Midbrain (tissue), 1 donor: ENCODE data around the gene INO80E.
"Not testable (repeated sequence)": the region's sequence is repeated elsewhere in the genome, so short reads cannot be mapped to it uniquely, and the experiment has no call there.

Experiments
- DNase-seq: peaks from one replicate; lab custom pipeline; 2025; lab: John Stamatoyannopoulos, UW

INO80E gene

DNA sequence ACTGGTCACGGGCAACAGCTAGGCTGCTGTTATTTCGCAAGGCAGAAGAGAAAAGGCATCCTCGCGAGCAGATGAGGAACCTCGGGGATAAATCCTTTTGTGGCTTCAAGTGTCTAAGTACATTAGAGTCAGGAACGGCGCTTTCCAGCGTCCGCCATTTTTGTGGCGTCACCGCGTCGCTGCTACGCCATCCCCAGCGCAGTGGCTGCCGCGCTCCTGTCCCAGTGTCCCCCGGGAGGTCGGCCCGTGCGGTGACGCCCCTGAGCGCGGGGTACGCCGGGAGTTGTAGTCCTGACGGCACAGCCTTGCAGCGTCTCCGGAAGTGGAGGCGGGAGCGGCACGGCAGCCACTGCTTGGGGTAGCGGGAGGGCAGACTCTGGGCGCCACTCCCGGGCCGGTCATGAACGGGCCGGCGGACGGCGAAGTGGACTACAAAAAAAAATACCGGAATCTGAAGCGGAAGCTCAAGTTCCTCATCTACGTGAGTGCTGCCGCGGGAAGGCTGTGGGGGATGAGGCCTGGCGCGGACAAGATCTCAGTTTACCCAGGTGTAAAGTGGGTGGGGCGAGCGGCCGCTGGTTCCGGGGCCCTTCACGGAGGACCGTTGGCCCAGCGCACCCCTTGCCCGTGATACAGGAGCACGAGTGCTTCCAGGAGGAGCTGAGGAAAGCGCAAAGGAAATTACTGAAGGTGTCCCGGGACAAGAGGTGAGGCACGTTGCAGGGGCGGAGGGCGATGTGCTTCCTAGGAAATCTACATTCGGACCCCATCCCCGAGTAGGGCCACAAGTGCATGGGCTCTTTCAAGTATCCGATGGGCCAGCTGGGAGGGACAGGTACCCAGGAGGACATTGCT is at the start of gene INO80E:
INO80E (plus strand) TSS at position 331 of the 855 bp plus-strand sequence; CDS start at position 401, 70 bp downstream.
- peak; percentile 99 for DNase-seq

GRCh38 chr16:29947897-29948296 is 48.1 kb upstream of the INO80E start:
- DNase-seq: no peak

GRCh38 chr16:29950806-29951461 is 45.1 kb upstream of the INO80E start:
- DNase-seq: no peak

GRCh38 chr16:29951625-29952365 is 44.2 kb upstream of the INO80E start:
- DNase-seq: no peak

- no peak for DNase-seq
These were observed 37.3 kb upstream of the INO80E start for GRCh38 chr16:29958756-29959155.

- no peak for DNase-seq
These were observed 36.7 kb upstream of the INO80E start for GRCh38 chr16:29959293-29959692.

GRCh38 chr16:29959821-29960220 is 36.2 kb upstream of the INO80E start:
- DNase-seq: not testable (repeated sequence)

- no peak for DNase-seq
These were observed 34.9 kb upstream of the INO80E start for GRCh38 chr16:29961127-29961478.

DNA sequence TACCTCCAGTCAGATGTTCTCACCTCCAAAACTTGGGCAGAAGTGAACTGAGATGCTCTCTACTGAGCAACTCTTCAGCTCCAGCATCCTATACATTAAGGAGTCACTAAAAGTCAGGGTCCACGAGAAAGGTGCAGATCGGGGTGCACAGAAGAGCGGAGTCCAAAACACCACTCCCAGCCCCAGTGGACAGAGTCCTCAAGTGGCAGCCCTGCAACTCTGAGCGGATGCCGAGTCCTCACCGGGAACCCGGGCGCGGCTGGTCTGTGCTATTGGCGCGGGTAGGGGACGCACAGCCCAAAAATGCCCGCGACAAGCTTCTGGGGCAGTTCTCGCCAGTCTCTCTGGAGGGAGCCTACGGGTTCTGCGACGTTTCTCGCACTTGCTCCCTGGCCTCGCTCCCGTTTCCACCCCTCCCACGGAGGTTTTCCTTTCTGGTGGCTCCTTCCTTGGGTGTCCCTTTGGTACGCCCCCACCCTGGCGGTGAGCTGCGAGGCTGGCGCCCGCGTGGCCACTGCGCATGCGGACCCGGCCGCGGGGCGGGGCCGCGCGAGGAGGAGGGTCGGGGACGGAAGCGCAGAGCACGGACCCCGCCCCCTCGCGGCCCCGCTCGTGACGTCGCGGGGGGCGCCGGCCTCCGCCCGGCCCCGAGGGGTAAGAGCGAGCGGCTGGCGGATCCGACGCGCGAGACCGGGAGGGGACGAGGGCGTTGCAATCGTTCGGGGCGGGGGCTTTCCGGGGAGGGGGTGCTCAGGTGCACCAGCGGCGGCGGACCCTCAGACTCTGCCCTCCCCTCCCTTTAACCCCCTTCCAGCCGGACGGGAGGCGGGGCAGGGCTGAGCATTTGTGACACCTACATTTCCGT is 34.3 kb upstream of the INO80E start, which contains the start of gene TMEM219:
TMEM219 (plus strand) TSS at position 601 of the 865 bp plus-strand sequence. CDS start 1,065 bp downstream, outside the sequence.
- DNase-seq: peak; percentile 91

DNA sequence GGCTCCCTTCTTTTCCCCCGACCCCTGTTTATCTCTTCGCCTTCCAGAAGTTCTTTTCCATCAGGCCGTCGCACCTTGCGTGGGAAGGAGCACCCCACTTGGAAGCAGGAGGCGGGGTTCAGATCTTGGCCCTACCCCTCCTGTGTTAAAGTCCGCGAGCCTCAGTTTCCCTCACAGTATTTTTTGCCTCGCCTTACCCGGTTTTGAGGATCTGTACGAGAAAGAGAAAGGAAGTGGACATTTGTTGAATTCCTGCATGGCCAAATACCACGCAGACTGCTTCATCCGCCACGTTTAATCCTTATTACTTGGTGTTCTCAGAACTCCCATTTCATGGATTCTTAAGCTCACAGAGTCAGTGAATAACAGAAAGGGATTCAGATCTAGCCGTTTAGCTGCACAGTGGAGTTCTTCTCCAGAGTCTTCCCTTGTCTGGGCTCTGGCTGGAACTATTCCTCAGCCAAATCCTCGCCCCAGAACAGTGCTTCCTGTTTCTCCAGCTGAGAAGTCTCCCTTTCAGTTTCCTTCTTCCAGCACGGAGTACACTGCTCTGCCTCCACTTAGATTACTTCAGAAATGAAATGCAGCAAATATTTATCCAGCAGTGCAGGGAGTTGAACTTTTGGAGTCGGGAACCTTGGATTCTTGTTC is 33.6 kb upstream of the INO80E start:
- peak; percentile 48 for DNase-seq

DNA sequence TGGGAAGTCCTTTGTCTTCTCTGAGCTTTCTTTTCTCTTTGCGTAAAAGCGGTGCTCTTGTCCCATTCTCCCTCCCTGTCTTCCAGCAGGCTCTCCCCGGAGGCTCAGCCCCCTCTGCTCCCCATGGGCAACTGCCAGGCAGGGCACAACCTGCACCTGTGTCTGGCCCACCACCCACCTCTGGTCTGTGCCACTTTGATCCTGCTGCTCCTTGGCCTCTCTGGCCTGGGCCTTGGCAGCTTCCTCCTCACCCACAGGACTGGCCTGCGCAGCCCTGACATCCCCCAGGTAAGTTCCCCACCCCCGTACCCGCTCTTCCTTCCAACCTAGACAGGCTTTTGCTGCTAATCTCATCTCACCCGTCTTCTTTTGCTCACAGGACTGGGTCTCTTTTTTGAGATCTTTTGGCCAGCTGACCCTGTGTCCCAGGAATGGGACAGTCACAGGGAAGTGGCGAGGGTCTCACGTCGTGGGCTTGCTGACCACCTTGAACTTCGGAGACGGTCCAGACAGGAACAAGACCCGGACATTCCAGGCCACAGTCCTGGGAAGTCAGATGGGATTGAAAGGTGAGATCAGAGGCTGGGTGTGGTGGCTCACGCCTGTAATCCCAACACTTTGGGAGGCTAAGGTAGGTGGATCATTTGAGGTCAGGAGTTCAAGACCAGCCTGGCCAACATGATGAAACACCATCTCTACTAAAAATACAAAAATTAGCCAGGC is 32.9 kb upstream of the INO80E start:
- no peak for DNase-seq

DNA sequence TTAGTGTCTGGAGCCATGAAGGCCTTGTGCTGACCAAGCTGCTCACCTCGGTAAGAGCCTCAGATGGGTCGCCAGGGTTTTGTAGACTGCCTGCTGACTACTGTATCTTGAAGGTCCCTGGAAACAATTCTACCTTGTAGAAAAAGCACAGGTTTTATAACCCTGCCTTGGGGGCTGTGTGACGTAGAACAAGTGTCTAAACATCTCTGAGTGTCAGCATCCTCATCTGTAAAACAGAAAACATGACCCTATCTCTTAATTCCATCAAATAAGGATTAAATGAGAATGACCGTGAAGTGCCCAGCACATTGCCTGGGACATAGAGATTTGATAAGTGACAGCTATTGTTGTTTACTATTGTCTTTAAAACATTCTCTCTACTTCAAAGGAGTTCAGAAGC is 27.8 kb upstream of the INO80E start:
- no peak for DNase-seq

- no peak for DNase-seq
These were observed 24.7 kb upstream of the INO80E start for GRCh38 chr16:29971304-29971703.

DNA sequence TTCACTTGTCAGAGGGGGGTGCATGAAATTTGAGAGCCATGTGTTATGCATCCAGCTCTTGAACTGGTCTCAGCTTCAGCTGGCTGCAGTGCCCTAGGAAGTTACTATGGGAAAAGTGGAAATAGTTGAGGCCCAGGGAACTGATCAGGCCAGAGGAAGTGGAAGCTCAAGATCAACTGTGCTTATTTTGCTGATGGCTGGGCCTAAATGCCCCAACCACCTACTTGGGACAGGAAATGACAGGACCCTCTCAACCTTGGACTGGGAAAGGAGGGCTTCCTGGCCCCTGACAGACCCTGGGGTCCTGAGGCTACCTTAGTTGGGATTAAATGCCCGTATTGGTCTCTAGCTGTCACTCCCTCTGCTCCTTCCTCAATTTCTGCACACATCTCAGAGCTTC is 23.5 kb upstream of the INO80E start:
- no peak for DNase-seq

- DNase-seq: no peak
These were observed 23.1 kb upstream of the INO80E start for GRCh38 chr16:29972992-29973383.

DNA sequence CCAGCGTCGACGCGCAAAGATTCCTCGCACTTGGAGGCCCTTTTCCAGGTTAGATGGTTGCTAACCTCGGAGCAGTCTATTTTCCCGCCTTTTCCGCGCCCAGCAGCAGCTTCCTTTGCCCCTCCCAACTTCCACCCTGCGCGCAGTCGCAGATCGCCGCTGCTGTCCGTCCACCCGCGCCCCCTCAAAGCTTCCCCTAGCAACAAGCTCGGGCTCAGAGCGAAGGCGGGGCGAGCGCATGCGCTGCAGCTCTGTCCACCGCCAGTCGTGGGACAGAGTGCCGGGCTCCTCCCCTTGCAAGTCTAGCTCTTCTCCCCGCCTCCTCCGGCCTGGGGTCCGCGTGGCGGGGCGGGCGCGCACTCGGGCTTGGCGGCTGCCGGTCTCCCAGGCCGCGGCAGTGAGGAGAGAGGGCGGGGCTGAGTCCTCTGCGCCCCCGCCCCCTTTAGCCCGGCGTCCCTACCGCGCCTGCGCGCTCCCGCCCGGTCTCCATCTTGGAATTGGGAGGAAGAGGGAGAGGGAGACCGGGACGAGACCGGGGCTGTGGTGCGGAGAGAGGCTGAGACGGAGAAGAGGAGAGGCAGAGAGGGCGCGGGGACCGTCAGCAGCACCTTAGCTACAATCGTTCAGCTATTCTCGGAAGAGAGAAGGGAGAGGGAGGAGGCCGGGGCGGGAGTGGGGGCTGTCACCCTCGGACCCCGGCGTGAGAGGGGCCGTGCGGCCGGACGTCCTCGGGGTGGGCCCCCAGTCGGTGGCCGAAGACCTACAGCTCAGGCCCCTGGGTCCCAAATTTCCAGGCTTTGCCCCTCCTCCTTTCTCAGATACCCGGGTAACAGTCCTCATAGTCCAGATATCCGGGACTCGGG is 22.4 kb upstream of the INO80E start, which contains the start of gene TAOK2:
TAOK2 (plus strand) TSS at position 485 of the 863 bp plus-strand sequence. CDS start 3,905 bp downstream, outside the sequence.
- DNase-seq: peak; percentile 99

- no peak for DNase-seq
These were observed 21.5 kb upstream of the INO80E start for GRCh38 chr16:29974291-29975133.

GRCh38 chr16:29975134-29975538 is 20.9 kb upstream of the INO80E start:
- no peak for DNase-seq
